Caco-2 (cell line): Measurements from ENCODE around the gene GRIK4. TPM values are rescaled to one million over a fixed set of nuclear protein-coding genes. Genes with fewer than 3 reads are reported as not detected.

Experiments
- BruUV-seq: library from RNA; stranded (reverse); fragments of 400-500 nt; replicated peaks from 2 replicates; lab custom pipeline; 2021; lab: Mats Ljungman, UMichigan
- CTCF ChIA-PET: fragments of 300-600 bp; sonication (Branson Sonifier 250); formaldehyde crosslinking; loops from one replicate; lab custom pipeline; 2022; ENCODE audit warnings: antibody characterized with exemption; lab: Charles Lee
- POLR2A ChIA-PET: fragments of 300-600 bp; sonication (Branson Sonifier 250); formaldehyde crosslinking; loops from one replicate; lab custom pipeline; 2022; ENCODE audit warnings: antibody characterized with exemption; lab: Charles Lee
- DNase-seq, 2 experiments: peaks; one replicate each; pipeline versions ENCODE4 v3.0.0 to v3.0.0-alpha.2; 2020 to 2022
- H3K27me3 ChIP-seq: replicated peaks from 2 replicates; pipeline ENCODE4 v1.6.0; 2011; ENCODE audit warnings: low read length; ENCODE audit not compliant: control insufficient read depth, insufficient read depth
- H3K36me3 ChIP-seq: 2 replicates; pipeline ENCODE4 v1.5.1; 2011; ENCODE audit warnings: low read length; ENCODE audit not compliant: control insufficient read depth, insufficient read depth
- H3K4me1 ChIP-seq: fragments of 250-450 bp; sonication (Bioruptor Pico); 2 replicates; pipeline ENCODE4 v1.5.1; 2020; ENCODE audit warnings: mild to moderate bottlenecking
- H3K4me3 ChIP-seq: 2 replicates; pipeline ENCODE4 v1.5.1; 2011; ENCODE audit warnings: low read depth, mild to moderate bottlenecking, control low read depth, low read length
- H3K9me3 ChIP-seq: fragments of 250-450 bp; sonication (Bioruptor Pico); 2 replicates; pipeline ENCODE4 v1.5.1; 2020; ENCODE audit warnings: mild to moderate bottlenecking, moderate library complexity
- H3K27ac Mint-ChIP-seq: one replicate; pipeline ENCODE4 v1.8.0; 2022; ENCODE audit warnings: mixed read lengths; ENCODE audit not compliant: unreplicated experiment
- H3K27me3 Mint-ChIP-seq: one replicate; pipeline ENCODE4 v1.8.0; 2022; ENCODE audit warnings: mixed read lengths; ENCODE audit not compliant: insufficient read depth, unreplicated experiment
- H3K36me3 Mint-ChIP-seq: one replicate; pipeline ENCODE4 v1.8.0; 2022; ENCODE audit warnings: mild to moderate bottlenecking, mixed read lengths; ENCODE audit not compliant: insufficient read depth, unreplicated experiment
- H3K4me1 Mint-ChIP-seq: one replicate; pipeline ENCODE4 v1.8.0; 2022; ENCODE audit warnings: low read depth, mixed read lengths; ENCODE audit not compliant: unreplicated experiment
- H3K4me3 Mint-ChIP-seq: one replicate; pipeline ENCODE4 v1.8.0; 2022; ENCODE audit warnings: mild to moderate bottlenecking, moderate library complexity, mixed read lengths; ENCODE audit not compliant: unreplicated experiment
- H3K9me3 Mint-ChIP-seq: one replicate; pipeline ENCODE4 v1.8.0; 2022; ENCODE audit warnings: mixed read lengths; ENCODE audit not compliant: unreplicated experiment
- CTCF ChIP-seq, 2 experiments: fragments of 200-600 bp in 1 of 2; IDR thresholded peaks; 1 replicate in 1 of 2; 2 replicates in 1 of 2; pipeline versions ENCODE4 v1.5.1 to v1.8.0; 2011 to 2022; ENCODE audit warnings: antibody characterized with exemption in 1 of 2, control low read depth in 1 of 2, inconsistent platforms in 1 of 2, low read depth in 1 of 2, low read length in 1 of 2, mild to moderate bottlenecking in 1 of 2, moderate library complexity in 1 of 2; ENCODE audit not compliant: insufficient read depth in 1 of 2, severe bottlenecking in 1 of 2, unreplicated experiment in 1 of 2
- intact Hi-C: fragments of 100-400 bp; cut with micrococcal nuclease; formaldehyde crosslinking; loops from one replicate; pipeline ENCODE4 v1.10.0; 2022; ENCODE audit not compliant: unreplicated experiment
- total RNA-seq: library from RNA; stranded (reverse); gene quantifications from 2 replicates; pipeline ENCODE4 v1.2.3, GENCODE V29; 2022

The GRIK4 gene
- total RNA-seq, 1 experiment from 2014 or later, result 2.0 TPM

- Mint-ChIP-seq H3K9me3 (no peaks in the 10 kb centered on the region), H3K4me3 (no peak overlapping the region), H3K36me3 (no peaks in the 10 kb centered on the region), H3K27ac (no peak overlapping the region), H3K27me3 (no peaks in the 10 kb centered on the region), H3K4me1 (peaks cover 11% of the 10 kb centered on the region)
- no peak for DNase-seq
- ChIA-PET CTCF (no interaction called here), POLR2A (no interaction called here)
- Histone ChIP-seq H3K9me3 (no peaks in the 10 kb centered on the region), H3K36me3 (no peaks in the 10 kb centered on the region), H3K4me1 (no peaks in the 10 kb centered on the region), H3K27me3 (peaks cover 2% of the 10 kb centered on the region; the same call in 1 of the 2 replicates), H3K4me3 (no peak overlapping the region)
- no peak for TF ChIP-seq CTCF (IDR thresholded peaks at IDR 0.05; ENCODE audit: insufficient read depth in 1 of 2, low read depth in 1 of 2, low read length in 1 of 2, severe bottlenecking in 1 of 2, unreplicated experiment in 1 of 2)
- intact Hi-C loops, result no loop called here
- BruUV-seq, result no TSS peak
Observed at GRCh38 chr11:120840661-120841060, 329.1 kb downstream of the GRIK4 start.

GRCh38 chr11:120841074-120841473 lies 329.5 kb downstream of the GRIK4 start:
- POLR2A ChIA-PET, result no interaction called here

GRCh38 chr11:120842195-120842594 lies 330.6 kb downstream of the GRIK4 start:
- peaks cover 3% of the 10 kb centered on the region; the same call in 1 of the 2 replicates for H3K27me3 ChIP-seq
- Mint-ChIP-seq H3K9me3 (no peaks in the 10 kb centered on the region), H3K4me1 (peaks cover 11% of the 10 kb centered on the region), H3K27ac (no peak overlapping the region), H3K27me3 (peaks cover 2% of the 10 kb centered on the region), H3K4me3 (no peak overlapping the region), H3K36me3 (no peaks in the 10 kb centered on the region)
- BruUV-seq, result no TSS peak
- H3K9me3 ChIP-seq, result no peaks in the 10 kb centered on the region
- POLR2A ChIA-PET, result no interaction called here
- no peak for DNase-seq
- H3K36me3 ChIP-seq, result no peaks in the 10 kb centered on the region
- intact Hi-C loops, result no loop called here
- CTCF ChIA-PET, result no interaction called here
- H3K4me1 ChIP-seq, result no peaks in the 10 kb centered on the region
- H3K4me3 ChIP-seq, result no peak overlapping the region
- no peak for TF ChIP-seq CTCF (IDR thresholded peaks at IDR 0.05; ENCODE audit: insufficient read depth in 1 of 2, low read depth in 1 of 2, low read length in 1 of 2, severe bottlenecking in 1 of 2, unreplicated experiment in 1 of 2)

More at GRCh38 chr11:120841074-120841473, 329.5 kb downstream of the GRIK4 start:
- CTCF ChIA-PET, result no interaction called here
- DNase-seq, result no peak
- TF ChIP-seq CTCF (IDR thresholded peaks at IDR 0.05; ENCODE audit: insufficient read depth in 1 of 2, low read depth in 1 of 2, low read length in 1 of 2, severe bottlenecking in 1 of 2, unreplicated experiment in 1 of 2), result no peak
- Mint-ChIP-seq H3K27ac (no peak overlapping the region), H3K4me3 (no peak overlapping the region), H3K27me3 (no peaks in the 10 kb centered on the region), H3K36me3 (no peaks in the 10 kb centered on the region), H3K4me1 (peaks cover 11% of the 10 kb centered on the region), H3K9me3 (no peaks in the 10 kb centered on the region)
- H3K4me1 ChIP-seq, result no peaks in the 10 kb centered on the region
- no peaks in the 10 kb centered on the region for H3K36me3 ChIP-seq
- H3K4me3 ChIP-seq, result no peak overlapping the region
- H3K9me3 ChIP-seq, result no peaks in the 10 kb centered on the region
- peaks cover 2% of the 10 kb centered on the region; the same call in 1 of the 2 replicates for H3K27me3 ChIP-seq
- intact Hi-C loops, result no loop called here
- BruUV-seq, result no TSS peak
